Putamen (tissue), 1 donor: ENCODE measurements around the gene RNU5B-1.
"Not testable (repeated sequence)": the region's sequence is repeated elsewhere in the genome, so short reads cannot be mapped to it uniquely, and the experiment has no call there.

ENCODE experiments used
- DNase-seq: peaks from one replicate; pipeline ENCODE4 v3.0.0-alpha.2; 2016; ENCODE audit warnings: low spot score

RNU5B-1 gene

DNA sequence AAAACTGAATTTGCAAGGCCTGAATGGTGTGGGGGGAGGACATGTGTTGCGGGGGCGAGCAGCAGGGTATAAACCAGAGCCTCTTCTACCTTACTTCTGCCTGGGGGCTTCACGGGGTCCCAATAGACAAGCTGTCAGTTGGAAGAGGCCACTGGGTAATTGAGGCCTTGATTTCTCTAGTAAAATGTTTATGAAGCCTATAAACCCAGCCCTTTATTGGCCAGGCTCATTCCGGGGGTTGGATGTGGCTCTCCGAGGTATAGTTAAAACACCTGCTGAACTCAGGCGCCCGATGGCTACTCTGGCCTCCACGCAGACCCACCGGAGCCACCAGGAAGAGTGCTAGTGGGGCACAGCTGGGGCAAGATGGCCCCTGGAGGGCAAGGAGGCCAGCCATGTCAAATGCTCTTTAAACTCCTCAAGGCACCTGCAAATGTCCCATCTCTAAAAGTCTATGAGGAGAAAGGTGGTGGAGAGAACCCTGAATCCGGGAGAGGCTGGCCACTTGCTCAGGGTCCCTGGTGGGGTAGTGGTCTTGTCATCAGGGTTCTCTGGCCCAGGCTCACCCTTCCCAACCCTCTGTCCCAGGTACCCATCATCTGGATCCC lies 39.0 kb downstream of the RNU5B-1 start:
- no peak for DNase-seq

DNA sequence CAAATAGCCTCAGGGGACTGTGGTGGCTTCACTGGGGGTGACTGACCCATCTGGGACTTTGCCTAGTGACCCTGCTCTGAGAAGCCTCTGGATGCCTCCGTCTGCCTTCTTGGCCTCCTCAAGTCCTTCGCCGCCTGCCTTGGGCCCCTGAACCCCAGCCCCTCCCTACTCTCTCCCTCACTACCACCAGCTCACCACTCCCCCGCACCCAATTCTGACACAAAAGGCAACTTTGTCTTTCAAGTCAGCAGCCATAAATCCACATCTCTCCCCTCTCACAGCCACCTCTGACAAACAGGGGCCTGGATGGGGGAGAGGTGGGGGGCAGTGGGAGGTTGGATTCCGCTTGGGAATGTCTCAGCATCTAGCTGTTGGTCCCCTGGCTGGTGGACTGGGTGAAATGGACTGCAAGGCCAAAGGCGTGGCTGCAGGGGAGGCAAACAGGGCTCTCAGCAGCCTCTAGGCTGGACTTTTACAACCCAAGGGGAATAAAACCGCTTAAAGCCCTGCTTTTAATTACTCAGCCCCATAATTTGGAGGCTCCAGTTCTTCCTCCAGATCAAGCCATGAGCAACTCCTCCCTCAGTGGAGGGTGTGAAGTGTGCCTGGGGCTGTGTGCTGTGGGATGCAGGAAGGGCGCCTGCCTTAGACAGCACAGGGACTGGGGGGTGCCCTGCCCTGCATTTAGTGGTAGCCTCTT lies 39.9 kb downstream of the RNU5B-1 start:
- DNase-seq, result no peak

DNA sequence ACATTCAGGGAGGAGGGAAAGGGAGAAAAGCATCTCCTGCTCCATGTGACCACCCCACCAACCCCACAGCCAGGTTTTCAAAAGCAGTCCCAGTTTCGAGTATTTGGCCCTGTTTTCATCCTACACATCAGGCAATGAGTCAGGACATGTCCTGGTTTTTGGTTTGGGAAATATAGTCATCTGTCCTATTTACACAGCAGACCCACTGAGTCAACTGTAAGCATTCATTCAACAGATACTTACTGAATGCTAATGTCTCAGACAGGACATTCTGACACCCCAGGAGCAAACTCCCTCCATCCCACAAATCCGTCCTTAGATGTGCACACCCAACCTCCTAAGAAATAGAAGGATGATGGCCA lies 40.4 kb downstream of the RNU5B-1 start:
- no peak for DNase-seq

DNA sequence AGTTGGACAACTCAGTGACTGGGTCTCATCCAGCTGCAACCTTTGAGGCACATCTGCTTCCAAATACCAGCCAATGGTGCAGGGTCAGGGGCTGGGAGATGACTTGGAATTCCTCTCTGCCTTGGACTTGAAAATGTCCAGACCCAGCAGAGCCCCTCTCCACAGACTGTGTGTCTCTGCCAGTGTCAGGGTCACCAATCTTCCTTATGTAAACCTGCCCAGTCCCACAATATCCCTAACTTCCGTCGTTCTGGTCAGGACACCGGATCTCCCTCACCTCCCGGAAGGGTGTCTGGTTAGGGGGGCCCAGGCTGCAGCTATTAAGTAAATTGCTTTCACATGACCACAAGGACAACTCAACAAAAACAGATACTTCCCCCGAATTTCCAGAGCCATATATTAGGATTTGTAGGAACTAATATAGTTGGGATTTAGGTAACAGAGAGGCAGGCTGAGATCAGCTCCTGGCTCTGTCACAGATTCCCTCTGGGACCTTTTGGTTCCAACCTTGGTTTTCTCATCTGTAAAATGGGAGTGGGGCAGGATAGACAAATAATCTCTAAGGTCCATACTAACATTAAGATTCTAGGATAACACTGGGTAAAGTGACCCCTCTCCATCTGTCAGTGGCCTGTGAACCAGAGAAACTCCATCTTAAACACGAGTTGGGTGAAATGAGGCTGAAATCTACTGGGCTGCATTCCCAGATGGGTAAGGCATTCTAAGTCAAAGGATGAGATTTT lies 42.5 kb downstream of the RNU5B-1 start:
- no peak for DNase-seq

DNA sequence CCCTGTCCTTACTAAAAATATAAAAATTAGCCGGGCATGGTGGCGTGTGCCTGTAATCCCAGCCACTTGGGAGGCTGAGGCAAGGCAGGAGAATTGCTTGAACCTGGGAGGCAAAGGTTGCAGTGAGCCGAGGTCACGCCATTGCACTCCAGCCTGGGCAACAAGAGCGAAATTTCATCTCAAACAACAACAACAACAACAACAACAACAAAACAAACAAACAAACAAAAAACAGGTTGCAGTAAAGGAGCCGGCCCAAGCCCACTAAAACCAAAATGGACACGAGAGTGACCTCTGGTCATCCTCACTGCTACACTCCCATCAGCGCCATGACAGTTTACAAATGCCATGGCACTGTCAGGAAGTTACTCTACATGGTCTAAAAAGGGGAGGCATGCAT lies 43.3 kb downstream of the RNU5B-1 start:
- DNase-seq, result not testable (repeated sequence)

DNA sequence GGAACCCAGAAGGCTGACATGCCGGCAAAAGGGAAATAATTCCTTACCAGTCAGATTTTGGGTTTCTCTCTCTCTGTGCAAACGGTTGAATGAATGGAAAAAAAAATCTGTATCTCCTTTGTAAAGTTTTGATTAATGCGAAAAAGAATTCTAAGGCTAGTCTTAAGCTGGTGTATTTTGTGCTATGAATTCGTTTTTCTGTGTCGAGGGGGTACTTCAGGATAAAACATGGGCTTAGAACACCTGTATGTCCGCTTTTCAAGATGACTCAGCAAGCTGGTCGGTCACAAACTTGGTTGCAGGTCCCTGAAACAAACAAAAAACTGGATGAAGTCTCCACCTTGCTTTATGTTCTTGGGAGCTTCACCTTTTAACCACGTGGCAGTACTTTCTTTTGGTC lies 44.9 kb downstream of the RNU5B-1 start:
- DNase-seq, result no peak

DNA sequence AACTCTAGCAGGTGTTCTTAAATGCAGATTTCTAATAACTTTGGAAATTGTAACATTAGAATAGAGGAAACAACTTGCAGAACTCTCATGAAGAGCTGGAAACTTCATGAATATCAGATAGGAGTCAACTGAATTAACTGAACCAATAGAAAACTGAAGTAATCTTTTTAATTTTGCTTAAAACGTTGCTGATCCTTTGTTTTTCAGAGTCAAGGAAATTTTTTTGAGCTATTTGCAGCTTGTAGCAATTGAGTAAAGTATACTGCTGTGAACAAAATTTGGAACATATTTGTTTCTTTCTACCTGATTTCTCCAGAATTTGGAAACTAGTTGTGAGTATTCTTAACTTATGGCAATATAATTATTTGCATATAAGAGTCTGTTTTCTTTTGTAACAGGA lies 47.5 kb downstream of the RNU5B-1 start:
- not testable (repeated sequence) for DNase-seq
